Measurements from ENCODE around the gene NOL9. TPM values are rescaled to one million over a fixed set of nuclear protein-coding genes. Genes with fewer than 3 reads are reported as not detected.

Gene NOL9
- total and polyA plus RNA-seq, 2 of the 13 experiments (the other 11 are each of a cell fraction or from before 2014, with no cell fraction given) = 18.0 to 24.7 TPM

DNA sequence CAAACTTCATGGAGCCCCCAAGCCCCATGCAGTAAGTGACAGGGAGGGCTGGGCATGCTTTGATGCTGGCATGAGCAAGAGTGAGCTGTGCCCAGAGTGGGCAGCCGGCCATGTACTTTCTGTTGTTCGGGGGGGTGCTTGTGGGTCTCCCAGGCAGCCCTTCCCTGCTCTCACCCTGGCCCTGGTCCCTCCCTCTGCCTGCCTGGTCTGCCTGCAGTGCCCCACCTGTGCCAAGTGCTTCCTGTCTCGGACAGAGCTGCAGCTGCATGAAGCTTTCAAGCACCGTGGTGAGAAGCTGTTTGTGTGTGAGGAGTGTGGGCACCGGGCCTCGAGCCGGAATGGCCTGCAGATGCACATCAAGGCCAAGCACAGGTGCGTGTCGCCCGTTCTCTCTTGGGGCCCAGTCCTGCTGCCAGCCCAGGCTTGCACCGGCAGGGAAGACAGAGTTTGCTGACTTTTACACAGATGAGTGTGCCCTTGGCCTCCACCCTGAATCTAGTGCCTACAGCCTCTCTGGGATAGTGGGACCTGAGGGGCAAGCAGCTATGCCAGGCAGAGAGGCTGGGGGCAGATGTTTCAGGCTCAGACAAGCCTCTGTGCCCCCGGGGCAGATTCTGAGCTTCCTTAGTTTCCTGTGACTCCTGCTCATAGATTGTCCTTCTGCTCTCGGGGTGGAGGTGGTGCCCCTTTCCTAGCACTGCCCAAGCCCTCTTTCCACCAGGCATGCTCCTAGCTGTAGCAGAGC lies 33.1 kb upstream of the NOL9 start:
- in situ Hi-C loops (cut with HindIII; ENCODE audit: extremely low pct_ligation_motif_present, low pct_unique_long_range_greater_than_20kb) (no loop called here), intact Hi-C loops (cut with micrococcal nuclease; ENCODE audit: unreplicated experiment) (no loop called here)
- Histone ChIP-seq H3K9ac (ENCODE audit: insufficient read depth, low read depth, low read length) (no peak overlapping the region), H3K36me3 (replicated peaks in 1 of 2; ENCODE audit: control insufficient read depth in 1 of 2, insufficient read depth in 2 of 2, low read length in 2 of 2) (peaks cover 17 to 35% of the 10 kb centered on the region in 2 experiments), H3K4me3 (replicated peaks in 1 of 3; ENCODE audit: insufficient read depth in 1 of 3, low read depth in 2 of 3, low read length in 3 of 3) (no peak overlapping the region), H3K9me3 (ENCODE audit: low read length) (no peaks in the 10 kb centered on the region), H3K4me2 (ENCODE audit: low read depth, low read length) (no peak overlapping the region), H4K20me1 (ENCODE audit: insufficient read depth, low read length) (peaks cover 6% of the 10 kb centered on the region; the same call in 1 of the 2 replicates), H2AFZ (ENCODE audit: low read length) (no peak overlapping the region), H3K4me1 (ENCODE audit: insufficient read depth, low read length) (peaks cover 10% of the 10 kb centered on the region), H3K27ac (ENCODE audit: extremely low read length, insufficient read depth, low read length) (no peak overlapping the region), H3K79me2 (ENCODE audit: insufficient read depth, low read length) (no peaks in the 10 kb centered on the region), H3K27me3 (ENCODE audit: control insufficient read depth in 1 of 2, insufficient read depth in 2 of 2, low read length in 2 of 2) (no peaks in the 10 kb centered on the region)
- no peak for DNase-seq (ENCODE audit: low spot score)
- CTCF ChIA-PET (ENCODE audit: low intra/inter-chr PET ratio, low total read pairs) = no interaction called here
- no TSS peak for BruUV-seq (replicated peaks)
- peak; percentile 2 for ATAC-seq
- no peak for TF ChIP-seq BHLHE40 (IDR thresholded peaks at IDR 0.05; ENCODE audit: low read length)
- TF ChIP-seq AGO1 (IDR thresholded peaks at IDR 0.05; ENCODE audit: low read depth, low read length, poor library complexity, severe bottlenecking) = peak; percentile 26
- TF ChIP-seq HNRNPL (IDR thresholded peaks at IDR 0.05; ENCODE audit: low read depth, low read length) = 0 out of 2 replicates have a peak, but pooled peaks have one; percentile 42
- FAIRE-seq = no peak
- WGBS (ENCODE audit: low lambda C conversion rate) = 89% methylated on average over 3 of the region's 13 CpGs
- POLR2A ChIA-PET = interaction anchor here (0.9 to 1.2 kb wide), 2 partner anchors 13 to 16 kb away, joined by 3 to 5 read pairs; no protein-coding TSS in a partner anchor

DNA sequence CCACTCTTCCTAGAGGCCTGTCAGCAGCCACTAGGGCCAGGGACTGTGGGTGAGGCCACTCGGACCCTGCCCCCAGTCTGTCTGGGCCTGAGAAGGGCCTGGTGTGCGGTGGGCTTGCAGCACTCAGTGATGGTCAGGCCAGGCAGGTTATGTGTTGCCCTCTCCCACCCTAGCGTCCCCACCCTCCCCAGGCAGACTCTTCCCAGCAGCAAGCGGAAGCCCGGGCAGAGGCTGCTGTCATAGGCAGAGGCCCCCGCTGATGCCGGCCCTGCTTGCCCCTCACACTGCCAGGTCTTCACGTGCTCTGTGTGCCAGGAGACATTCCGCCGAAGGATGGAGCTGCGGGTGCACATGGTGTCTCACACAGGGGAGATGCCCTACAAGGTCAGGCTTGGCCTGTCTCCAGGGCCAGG lies 32.1 kb upstream of the NOL9 start:
- TF ChIP-seq NRL (CRISPR knock-in tag; IDR thresholded peaks at IDR 0.05; ENCODE audit: borderline replicate concordance) = no peak
- TF ChIP-seq, protein P1, sequence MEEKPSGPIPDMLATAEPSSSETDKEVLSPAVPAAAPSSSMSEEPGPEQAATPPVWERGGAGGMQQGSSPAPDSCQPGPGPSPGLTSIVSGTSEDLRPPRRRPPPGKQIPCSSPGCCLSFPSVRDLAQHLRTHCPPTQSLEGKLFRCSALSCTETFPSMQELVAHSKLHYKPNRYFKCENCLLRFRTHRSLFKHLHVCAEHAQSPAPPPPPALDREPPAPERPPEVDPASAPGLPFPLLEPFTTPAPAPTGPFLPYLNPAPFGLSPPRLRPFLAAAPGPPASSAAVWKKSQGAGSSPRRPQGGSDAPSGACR (CRISPR knock-in tag; IDR thresholded peaks at IDR 0.05) = no peak
- no peak for TF ChIP-seq GABPB1 (CRISPR knock-in tag; IDR thresholded peaks at IDR 0.05)
- TF ChIP-seq RBFOX2 (IDR thresholded peaks at IDR 0.05; ENCODE audit: low read depth, low read length) = peak; percentile 54; the same call in 1 of the 2 replicates
- no peak for TF ChIP-seq ZNF7 (CRISPR knock-in tag; IDR thresholded peaks at IDR 0.05)
- no peak for TF ChIP-seq ZNF232 (CRISPR knock-in tag; IDR thresholded peaks at IDR 0.05; ENCODE audit: borderline replicate concordance)
- TF ChIP-seq MBNL3 (CRISPR knock-in tag; conservative IDR thresholded peaks at IDR 0.05) = no peak
- TF ChIP-seq NONO (IDR thresholded peaks at IDR 0.05) = no peak
- no peak for TF ChIP-seq NONO (CRISPR knock-in tag; conservative IDR thresholded peaks at IDR 0.05)
- TF ChIP-seq STAT5B (CRISPR knock-in tag; IDR thresholded peaks at IDR 0.05) = no peak
- peak; percentile 83 for TF ChIP-seq AGO2 (optimal IDR thresholded peaks at IDR 0.05; ENCODE audit: low read depth, low read length)
- TF ChIP-seq TSC22D2 (CRISPR knock-in tag; IDR thresholded peaks at IDR 0.05; ENCODE audit: borderline replicate concordance) = no peak
- TF ChIP-seq ZNF749 (CRISPR knock-in tag; IDR thresholded peaks at IDR 0.05; ENCODE audit: borderline replicate concordance) = no peak
- TF ChIP-seq SNAPC2 (CRISPR knock-in tag; IDR thresholded peaks at IDR 0.05) = no peak
- no peak for TF ChIP-seq ZNF550 (CRISPR knock-in tag; IDR thresholded peaks at IDR 0.05; ENCODE audit: borderline replicate concordance)
- TF ChIP-seq POLR2A (IDR thresholded peaks at IDR 0.05; ENCODE audit: insufficient read depth in 1 of 2, low read depth in 2 of 2, low read length in 2 of 2) = 0 out of 4 replicates have a peak, but pooled peaks of 1 of the 2 experiments have one; percentile 11
- intact Hi-C loops (cut with micrococcal nuclease; ENCODE audit: unreplicated experiment) = no loop called here

More for the DNA sequence above, 32.1 kb upstream of the NOL9 start:
- Histone ChIP-seq H3K36me3 (replicated peaks in 1 of 2; ENCODE audit: control insufficient read depth in 1 of 2, insufficient read depth in 2 of 2, low read length in 2 of 2) (peaks cover 11 to 25% of the 10 kb centered on the region in 2 experiments), H3K9me3 (ENCODE audit: low read length) (no peaks in the 10 kb centered on the region), H3K27ac (ENCODE audit: extremely low read length, insufficient read depth, low read length) (no peak overlapping the region), H3K79me2 (ENCODE audit: insufficient read depth, low read length) (peaks cover 3% of the 10 kb centered on the region), H3K27me3 (ENCODE audit: control insufficient read depth in 1 of 2, insufficient read depth in 2 of 2, low read length in 2 of 2) (no peaks in the 10 kb centered on the region), H4K20me1 (ENCODE audit: insufficient read depth, low read length) (peaks cover 4% of the 10 kb centered on the region; the same call in 1 of the 2 replicates), H2AFZ (ENCODE audit: low read length) (no peak overlapping the region), H3K4me2 (ENCODE audit: low read depth, low read length) (no peak overlapping the region), H3K4me1 (ENCODE audit: insufficient read depth, low read length) (peaks cover 21% of the 10 kb centered on the region), H3K9ac (ENCODE audit: insufficient read depth, low read depth, low read length) (no peak overlapping the region), H3K4me3 (replicated peaks in 1 of 3; ENCODE audit: insufficient read depth in 1 of 3, low read depth in 2 of 3, low read length in 3 of 3) (no peak overlapping the region)
- no peak for DNase-seq (ENCODE audit: low spot score)
- BruUV-seq (replicated peaks) = no TSS peak
- in situ Hi-C loops (cut with HindIII; ENCODE audit: extremely low pct_ligation_motif_present, low pct_unique_long_range_greater_than_20kb) = no loop called here
- CTCF ChIA-PET (ENCODE audit: low intra/inter-chr PET ratio, low total read pairs) = no interaction called here
- POLR2A ChIA-PET = no interaction called here
- FAIRE-seq = no peak
- ATAC-seq = peak; percentile 4
- WGBS (ENCODE audit: low lambda C conversion rate) = 97% methylated on average over 6 of the region's 11 CpGs
